ENCODE measurements around the gene MCAT.

Gene MCAT, protein sequence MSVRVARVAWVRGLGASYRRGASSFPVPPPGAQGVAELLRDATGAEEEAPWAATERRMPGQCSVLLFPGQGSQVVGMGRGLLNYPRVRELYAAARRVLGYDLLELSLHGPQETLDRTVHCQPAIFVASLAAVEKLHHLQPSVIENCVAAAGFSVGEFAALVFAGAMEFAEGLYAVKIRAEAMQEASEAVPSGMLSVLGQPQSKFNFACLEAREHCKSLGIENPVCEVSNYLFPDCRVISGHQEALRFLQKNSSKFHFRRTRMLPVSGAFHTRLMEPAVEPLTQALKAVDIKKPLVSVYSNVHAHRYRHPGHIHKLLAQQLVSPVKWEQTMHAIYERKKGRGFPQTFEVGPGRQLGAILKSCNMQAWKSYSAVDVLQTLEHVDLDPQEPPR

DNA sequence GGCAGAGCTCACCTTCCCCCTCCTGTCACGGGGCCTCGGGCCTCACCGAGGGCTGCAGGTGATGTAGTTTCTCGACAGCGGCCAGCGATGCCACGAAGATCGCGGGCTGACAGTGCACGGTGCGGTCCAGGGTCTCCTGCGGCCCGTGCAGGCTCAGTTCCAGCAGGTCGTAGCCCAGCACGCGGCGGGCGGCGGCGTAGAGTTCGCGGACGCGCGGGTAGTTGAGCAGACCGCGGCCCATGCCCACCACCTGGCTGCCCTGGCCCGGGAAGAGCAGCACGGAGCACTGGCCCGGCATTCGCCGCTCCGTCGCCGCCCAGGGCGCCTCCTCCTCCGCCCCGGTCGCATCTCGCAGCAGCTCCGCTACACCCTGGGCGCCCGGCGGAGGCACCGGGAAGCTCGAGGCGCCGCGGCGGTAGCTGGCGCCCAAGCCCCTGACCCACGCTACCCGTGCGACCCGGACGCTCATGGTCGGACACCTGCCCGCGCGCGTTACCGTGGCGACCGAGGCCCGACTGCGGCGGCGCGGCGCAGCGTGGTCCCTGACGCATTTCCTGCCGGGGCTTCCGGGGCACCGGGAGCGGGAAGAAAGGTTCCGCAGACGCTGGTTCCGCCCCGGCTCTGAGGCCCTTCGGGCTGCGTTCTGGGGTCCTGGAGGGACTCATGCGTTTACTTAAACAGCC lies at the start of gene MCAT:
TSS of gene MCAT (minus strand) at position 519 of the 683 bp plus-strand sequence. CDS start at position 469, 50 bp downstream.
- ATAC-seq, result peak; percentile 92 to 96

DNA sequence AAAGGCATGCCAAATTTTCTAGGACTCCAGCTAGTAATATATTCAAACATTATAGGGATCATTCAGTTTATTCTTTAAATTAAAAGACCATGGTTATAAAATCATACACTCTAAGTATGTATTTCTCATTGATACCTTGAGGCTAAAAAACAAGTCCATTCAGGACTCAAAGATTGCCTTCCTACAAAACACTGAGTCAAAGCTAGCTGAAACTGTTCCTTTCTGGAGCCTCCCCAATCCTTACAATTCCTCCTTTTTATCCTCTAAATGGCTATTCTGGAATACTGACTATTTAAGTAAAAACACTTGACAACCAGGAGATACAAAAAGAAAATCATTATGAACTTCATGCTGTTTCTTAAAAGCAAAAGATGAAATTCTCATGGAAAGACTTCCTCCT lies 48.6 kb upstream of the MCAT start:
- no peak for ATAC-seq

DNA sequence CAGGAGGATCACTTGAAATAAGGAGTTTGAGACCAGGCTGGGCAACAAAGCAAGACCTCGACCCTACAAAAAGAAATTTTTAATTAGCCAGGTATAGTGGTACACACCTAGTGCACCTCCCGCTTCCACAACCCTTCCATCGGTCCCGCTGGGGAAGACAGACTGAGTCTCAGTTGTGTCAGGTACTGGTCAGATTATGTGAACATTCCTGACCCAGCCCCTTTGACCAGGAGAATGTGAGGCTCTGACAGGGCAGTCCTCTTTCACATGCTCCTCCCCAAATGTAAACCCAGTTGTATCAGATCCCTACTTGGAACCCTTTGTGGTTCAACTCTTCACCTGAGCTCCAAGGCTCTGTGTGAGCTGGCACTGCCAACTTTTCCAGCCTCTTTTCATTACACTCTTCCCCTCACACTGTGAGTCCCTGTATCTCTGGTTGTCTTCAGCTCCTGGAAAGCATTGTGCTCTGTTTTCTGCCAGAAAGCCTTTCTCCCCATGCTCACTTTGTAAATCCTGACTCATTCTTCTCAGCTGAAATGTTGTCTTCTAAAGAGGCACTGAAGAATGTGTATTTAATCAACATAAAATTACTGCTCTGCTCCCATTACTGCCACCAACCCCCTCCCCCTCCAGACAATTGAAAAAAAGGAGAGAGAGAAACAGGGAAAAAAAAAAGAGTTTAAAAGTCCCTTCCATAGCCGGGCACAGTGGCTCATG lies 45.8 kb upstream of the MCAT start:
- ATAC-seq, result no peak

DNA sequence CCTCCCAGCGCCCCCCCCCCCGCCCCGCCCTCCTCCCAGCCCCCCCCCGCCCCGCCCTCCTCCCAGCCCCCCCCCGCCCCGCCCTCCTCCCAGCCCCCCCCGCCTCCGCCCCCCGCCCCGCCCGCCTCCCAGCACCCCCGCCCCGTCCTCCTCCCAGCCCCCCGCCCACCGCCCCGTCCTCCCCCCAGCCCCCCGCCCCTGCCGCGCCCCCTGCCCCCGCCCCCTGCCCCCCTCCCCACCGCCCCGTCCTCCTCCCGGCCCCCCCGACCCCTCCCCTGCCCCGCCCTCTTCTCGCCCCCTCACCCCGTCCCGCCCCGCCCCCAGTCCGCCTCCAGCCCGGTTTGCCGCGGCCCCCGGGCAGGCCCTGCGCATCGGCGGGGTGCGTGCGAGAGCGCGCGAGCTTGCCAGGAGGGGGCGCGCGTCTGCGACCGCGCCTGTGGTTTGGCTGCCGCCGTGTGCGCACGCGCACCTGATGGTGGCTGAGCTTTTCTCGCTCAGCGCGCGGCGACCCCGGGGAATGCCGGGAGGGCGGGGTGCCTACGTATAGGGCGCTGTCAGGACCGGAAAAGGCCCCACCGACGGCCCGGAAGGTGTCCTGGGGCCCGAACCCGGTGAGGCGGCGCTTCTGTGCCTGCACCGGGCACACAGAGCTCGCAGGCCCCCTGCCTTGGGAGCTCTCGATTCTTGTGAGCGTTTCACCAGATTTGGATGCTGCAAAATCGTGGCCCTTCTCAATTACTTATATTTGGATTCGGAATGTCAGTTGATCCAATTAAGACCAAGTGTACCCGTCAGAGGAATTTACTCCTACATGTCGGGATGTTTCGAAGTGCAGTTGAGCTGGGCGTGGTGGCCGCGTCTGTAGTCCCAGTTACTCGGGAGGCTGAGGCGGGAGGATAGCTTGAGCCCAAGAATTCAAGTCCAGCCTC lies 44.2 kb upstream of the MCAT start:
- ATAC-seq, result peak; percentile 93 to 96

DNA sequence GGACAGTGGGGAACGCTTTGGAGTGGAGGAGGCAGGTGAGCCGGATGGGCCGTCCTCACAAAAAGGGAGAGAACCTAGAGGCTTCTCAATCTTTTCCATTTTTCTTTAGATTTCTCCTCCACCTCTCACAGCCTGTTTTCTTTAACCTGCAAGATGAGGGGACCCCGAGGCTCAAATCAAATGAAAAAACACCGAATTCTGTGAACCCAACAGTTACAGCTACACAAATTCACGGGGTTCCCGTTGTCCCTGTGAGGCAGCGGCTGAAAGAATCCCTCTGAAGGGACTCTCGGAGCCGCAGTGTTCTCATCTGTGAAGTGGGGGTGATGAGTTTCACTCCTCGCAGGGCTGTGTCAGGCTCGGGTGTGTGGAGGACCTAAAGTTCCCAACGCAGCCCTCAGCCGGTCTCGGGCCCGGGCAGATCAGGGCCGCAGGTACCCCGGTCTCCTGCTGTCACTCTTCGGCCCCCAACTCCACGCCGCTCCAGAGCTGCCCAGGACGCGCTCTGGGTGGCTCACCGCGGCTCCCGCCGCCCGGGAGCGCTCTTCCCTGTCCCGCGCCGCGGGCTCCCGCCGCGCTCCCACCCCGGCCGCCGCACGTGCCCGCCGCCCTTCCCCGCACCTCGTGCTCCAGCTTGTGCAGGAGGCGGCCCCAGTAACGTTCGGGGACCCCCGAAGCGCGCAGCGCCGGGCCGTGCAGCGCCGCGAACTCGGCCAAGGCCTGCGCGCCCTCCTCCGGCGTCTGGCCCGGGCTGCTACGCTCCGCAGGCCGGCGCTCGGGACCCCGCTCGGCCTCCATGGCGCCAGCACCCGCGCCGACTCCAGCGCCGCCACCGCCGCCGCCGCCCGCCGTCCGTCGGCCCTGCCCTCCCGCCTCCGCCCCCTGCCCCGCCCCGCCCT lies 43.3 kb upstream of the MCAT start, which contains the start of gene TTLL12:
TSS of gene TTLL12 (minus strand) at position 863 of the 899 bp plus-strand sequence. CDS start at position 798, 65 bp downstream.
- peak; percentile 26 to 27 for ATAC-seq

DNA sequence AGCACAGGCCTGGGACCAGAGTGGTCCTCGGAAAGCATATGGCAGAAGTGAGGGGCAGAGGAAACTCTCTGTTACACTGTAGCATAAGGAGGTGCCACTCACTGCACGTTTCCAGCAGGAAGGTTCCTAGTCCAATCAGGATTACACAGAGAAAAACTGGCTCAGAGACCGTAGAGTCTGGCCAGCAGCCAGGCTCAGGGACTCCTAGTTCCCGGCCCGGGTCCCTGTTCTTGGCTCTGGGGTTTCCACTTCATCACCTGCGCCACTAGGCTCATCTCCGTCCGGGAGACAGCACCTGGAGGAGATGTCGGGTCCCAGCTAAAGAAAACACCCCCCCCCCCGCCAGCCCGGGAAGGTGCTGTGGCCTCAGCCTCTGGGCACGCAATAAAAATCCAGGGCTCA lies 42.7 kb upstream of the MCAT start:
- no peak for ATAC-seq

DNA sequence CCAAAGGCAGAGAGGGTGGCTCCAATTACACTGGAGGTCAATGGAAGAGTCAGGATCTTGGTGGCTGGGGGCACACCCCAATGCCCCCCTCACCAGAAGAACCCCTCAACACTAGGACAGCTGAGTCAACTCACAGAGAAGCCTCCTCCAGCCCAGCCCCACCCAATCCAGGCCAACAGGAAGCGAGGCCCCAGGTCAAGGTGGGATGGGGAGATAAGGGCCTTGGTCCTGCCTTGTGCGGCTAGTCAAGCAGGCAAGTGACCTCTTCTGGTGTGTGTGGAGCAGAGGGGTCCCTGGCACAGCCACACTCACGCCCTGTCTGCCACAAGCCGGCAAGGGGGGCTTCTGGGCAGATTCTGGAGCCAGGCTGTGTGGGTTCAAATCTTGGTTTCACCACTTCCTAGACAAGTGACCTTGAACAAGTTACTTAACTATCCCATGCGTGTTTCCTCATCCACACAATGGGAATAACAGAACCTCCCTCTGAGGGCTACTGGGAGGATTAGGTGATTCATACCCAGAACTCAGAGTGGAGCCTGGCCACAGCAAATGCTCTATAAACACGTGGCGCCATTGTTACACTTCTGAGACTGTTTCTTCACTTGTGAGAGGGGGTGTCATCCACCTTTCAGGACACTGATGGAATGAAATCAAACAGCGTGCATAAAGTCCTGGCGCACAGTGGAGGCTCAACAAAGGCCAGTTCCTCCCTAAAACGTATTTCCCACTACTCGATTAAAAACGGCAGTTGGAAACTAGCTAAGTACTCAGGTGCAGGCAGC lies 40.5 kb upstream of the MCAT start:
- ATAC-seq, result no peak

DNA sequence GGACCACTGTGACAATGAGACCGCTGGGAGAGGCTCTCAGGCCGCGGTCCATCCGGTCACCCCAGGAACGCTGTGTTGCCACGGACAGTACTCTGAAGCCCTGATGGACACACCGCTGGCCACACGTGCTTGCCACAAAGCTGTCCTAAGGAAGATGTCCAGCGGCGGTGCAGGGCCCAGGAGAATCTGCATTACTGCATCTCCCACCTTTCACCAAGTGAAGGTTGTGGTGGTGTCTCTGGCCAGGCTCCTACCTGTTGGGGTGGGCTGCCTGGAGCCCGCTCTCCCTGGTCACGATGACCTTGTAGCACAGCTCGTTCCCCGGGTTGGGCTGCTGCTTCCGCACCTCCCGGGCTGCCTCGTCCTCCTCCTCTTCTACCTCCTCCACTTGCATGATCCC lies 39.5 kb upstream of the MCAT start:
- no peak for ATAC-seq

DNA sequence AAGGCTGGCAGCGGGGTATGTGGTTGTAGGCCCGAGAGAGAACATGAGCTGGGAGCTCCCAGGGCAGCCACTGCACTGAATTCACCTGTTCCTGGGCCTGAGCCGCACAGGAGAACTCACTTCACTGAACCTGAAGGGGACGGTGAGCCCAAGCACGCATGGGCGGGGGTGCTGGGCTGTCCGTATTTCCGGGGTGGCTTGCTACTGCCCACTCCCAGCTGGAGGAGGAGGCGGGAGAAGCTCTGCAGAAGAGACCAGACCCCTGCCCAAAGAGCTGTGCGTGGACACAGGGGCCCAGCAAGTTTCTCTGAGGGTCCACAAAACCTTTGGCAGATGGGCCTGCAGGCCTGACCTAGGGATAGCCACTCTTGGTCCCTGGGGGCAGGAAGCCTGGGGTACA lies 38.9 kb upstream of the MCAT start:
- ATAC-seq, result no peak

DNA sequence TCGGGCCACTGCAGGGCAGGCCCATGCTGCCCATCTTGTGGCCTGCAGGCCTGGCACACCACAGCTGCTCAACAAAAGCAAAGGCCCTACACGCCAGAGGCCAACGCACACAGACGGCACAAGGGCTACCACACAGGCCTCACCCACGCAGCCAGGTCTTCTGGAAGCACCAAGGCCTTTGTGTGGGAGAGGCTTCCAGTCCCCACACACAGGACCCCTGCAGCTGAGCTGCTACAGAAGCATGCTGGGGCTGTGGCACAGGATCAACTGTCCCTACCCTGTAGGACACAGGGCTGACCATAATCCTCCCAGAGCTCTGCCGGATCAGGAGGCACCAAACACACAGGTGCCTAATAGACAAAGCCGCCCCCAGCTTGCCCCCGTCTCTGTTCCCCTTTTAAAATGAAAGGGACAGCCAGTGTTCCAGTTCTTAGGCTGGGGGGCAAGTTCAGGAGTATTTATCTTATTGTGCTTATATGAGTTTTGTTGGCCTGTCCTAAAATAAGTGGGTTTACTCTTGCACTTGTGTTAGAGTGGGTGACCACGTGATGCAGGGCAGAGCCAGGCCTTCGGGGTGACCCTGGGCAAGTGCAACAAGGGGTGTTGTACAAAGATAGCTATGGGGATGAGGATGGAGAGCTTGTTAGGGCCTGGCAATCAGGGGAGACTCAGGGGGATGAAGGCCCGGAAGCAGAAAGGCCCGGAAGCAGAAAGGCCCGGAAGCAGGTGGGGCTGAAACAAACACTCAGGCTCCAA lies 38.3 kb upstream of the MCAT start:
- no peak for ATAC-seq

DNA sequence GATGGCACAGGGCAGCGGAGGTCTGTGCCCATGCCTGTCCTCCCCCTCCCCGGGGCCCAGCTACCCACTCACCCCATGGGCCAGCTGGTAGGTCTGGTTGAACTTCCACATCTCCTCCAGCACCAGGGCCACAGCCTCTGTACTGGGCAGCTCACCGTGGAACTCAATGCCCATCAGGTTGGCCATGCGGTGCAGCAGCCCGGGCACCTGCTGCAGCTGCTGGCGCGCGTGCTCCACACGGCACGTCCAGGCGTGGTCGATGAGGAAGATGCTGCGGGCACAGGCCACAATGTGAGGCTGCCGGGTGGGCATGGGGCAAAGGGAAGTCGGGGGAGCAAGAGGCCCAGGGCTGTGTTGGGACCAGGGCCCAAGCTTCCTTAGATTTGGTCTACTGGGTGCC lies 37.5 kb upstream of the MCAT start:
- no peak for ATAC-seq

DNA sequence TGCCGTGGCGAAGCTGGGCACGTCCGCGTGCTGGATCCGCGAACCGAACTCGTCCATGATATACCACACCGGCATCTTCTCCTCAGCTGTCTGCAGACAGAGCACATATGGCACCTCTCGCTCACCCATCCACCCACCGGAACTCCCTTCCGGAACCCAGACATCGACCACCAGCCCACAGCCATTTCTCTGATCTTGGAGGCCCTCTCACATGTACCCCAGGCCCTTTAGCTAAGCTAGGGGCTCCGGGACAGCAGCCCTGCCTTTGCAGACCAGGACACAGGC lies 36.7 kb upstream of the MCAT start:
- ATAC-seq, result no peak

DNA sequence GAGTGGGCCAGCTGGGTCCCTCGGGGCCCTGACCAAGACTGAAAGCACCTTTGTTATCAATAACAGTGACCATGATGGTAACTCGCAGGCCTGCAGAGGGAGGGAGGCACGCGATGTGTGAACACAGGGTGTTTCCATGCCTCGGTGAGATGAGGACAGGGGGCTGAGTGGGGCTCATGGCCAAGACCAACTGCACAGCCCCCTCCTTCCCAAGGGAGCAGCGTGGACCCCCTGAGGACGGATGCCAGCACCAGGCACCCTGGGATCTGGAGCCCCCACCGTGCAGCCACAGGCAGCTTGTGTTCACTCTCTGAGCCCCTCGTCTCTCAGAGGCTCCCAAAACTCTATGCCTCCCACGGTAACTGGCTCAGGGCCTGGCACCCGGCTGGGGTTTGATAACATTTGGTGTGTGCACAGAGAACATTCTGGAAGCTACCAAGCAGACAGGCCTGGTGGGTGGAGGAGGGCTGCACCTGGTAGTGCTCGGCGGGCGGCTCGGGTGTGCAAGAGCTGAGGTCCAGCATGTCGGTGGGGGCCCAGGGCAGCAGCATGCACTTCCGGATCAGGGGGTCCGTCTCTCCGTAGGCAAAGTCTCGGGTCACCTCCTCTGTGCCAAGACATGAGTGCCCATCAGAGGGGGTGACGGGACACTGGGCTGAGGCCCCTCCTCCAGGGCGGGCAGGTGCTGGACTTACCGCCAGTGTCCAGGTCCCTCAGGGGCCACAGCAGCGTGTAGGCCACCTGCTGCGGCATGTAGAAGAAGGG lies 36.1 kb upstream of the MCAT start:
- ATAC-seq, result no peak

DNA sequence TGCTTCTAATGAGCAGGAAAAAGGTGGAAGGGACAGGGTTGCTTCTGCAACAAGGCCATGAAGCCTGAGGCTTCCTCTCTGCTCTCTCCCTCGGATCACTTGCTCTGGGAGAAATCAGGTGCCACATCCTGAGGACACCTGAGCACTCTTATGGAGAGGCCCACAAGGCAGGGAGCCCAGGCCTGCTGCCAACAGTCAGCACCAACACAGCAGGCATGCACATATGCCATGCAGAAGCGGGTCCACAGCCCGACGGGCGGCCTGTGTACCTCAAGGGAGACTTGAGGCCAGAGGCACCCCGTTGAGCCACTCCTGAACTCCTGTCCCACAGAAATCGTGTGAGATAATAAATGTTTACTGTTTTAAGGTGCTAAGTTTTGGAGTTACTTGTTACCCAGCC lies 34.3 kb upstream of the MCAT start:
- no peak for ATAC-seq

DNA sequence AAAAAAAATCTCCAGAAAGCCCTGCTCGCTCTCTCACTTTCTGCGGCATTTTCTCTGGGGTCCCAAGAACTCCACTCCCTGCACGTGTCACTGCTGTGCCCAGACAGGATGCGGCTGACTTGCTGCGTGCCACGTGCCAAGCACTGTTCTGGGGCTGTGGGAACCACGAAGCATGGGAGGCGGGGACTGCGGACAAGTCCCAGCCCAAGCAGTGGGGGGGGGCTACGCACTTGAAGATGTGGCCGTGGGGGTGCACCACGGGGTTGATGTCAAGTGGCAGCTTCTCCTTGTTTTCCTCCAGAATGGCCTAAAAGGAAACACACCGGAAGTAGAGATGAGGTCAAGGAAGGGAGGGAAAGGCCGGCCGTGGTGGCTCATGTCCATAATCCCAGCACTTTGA lies 32.9 kb upstream of the MCAT start:
- ATAC-seq, result no peak

DNA sequence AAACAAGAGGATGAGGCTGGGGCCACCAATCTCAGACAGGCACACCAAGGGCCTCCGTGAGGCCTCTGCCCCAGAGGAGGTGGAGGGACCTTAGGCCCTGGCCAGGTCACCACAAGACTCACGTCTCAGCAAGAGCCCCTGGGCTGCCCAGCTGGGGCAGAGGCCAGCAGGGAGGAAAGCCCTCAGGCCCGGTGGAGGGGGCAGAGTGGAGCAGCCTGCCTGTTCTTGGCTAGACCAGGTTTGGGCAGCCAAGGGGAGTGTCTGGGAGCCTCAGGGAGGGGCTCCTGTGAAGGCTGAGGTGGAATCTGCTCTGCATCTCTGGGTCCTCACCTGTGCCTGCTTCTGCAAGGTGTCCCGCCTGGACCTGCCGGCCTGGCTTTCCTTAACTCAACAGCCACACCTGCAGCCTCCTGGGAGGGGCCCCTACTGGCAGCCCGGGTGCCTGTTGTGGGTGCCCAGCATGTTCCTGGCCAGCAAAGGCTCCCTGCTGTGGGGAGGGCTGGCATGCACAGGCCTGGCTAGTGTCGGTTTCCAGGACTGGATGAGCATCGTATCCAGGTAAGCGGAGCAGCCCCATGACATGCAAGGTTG lies 31.8 kb upstream of the MCAT start:
- ATAC-seq, result no peak

DNA sequence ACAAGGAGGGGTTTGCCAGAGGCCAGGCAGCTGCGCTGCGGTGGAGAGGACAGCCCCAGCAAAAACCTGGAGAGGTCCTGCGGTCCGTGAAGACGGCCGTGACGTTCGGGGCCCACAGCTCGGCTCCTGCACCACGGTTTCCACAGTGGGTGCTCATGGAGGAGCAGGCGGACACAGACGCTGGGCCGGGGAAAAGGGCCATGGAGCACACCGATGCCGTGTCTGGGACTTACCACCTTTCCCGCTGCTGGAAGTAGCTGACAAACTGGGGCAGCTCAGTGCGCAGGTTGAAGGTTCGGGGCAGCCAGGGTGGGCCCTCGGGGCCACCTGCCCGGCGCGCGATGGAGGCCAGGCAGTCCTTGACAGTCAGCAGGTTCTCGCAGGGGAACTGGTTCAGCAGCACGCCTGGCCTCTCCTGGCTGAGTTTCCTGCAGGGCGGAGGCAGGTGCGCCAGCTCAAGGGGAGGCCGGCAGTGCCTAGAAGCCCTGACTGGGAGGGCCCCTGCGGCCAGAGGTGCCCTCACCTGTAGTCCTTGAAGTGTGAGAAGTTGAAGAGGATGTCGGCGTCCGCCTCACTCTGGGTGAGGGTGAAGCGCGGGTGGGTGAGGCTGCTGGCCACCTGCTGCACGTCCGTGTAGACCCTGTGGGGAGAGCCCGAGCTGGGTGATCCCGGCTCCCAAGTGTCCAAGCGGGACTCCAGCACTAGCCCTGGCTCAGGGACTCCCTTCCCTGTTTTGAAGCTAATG lies 30.9 kb upstream of the MCAT start:
- no peak for ATAC-seq

DNA sequence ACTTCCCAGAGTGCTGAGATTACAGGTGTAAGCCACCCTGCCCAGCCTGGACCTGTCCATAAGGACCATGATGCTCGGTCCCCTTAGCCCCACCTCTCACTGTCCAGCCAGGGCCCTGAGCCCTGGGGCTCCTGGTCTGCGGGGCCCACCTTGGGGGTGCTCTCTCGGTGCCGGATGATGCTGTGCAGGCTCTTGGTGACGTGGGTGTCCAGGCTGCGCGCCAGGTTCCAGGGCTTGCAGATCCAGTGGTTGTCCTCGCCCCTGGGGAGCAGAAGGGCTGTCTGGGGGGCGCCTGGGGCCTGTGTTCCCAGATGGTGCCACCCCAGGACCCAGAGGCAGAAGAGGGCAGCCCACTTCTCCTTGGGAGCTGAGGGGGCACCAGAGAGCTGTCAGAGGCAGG lies 30.4 kb upstream of the MCAT start:
- no peak for ATAC-seq

Data from activated CD4-positive, CD25-positive, alpha-beta regulatory T cell treated with anti-CD3 and anti-CD28 coated beads, Interleukin-2, amount 50 U/mL, for 24 hours (primary cell).